NCI-H82 treated with DMSO at 0.1 percent for 48 hours (cell line): ENCODE data around the gene PPY.
A peak's percentile ranks its signal among the peaks of the same experiment; 100 is the strongest.
"Not testable (repeated sequence)": the region's sequence is repeated elsewhere in the genome, so short reads cannot be mapped to it uniquely, and the experiment has no call there.

Source experiments
- DNase-seq: peaks from one replicate; lab custom pipeline; 2025; ENCODE audit not compliant: unreplicated experiment; lab: John Stamatoyannopoulos, UW

PPY gene

GRCh38 chr17:43905985-43906852 is 36.1 kb downstream of the PPY start:
- DNase-seq: no peak

- peak; percentile 61 for DNase-seq
Observed at GRCh38 chr17:43905400-43905984, 36.8 kb downstream of the PPY start.

- peak; percentile 87 for DNase-seq
Observed at GRCh38 chr17:43901861-43902589, 40.3 kb downstream of the PPY start.

GRCh38 chr17:43900858-43901754 is 41.2 kb downstream of the PPY start:
- no peak for DNase-seq

- DNase-seq: peak; percentile 76
Observed at GRCh38 chr17:43900183-43900857, 42.0 kb downstream of the PPY start.

- DNase-seq: no peak
Observed at GRCh38 chr17:43898446-43898845, 43.8 kb downstream of the PPY start.

- no peak for DNase-seq
Observed at GRCh38 chr17:43897831-43898230, 44.4 kb downstream of the PPY start.

- not testable (repeated sequence) for DNase-seq
Observed at GRCh38 chr17:43894494-43894893, 47.8 kb downstream of the PPY start.

GRCh38 chr17:43892647-43892952 is 49.7 kb downstream of the PPY start:
- DNase-seq: no peak

GRCh38 chr17:43891851-43892646 is 50.2 kb downstream of the PPY start:
- DNase-seq: no peak
